ENCODE results near the gene TEX14. TPM values are rescaled to one million over a fixed set of nuclear protein-coding genes. Genes with fewer than 3 reads are reported as not detected.

The TEX14 gene
- polyA plus RNA-seq, 3 donors = 0.44 to 0.73 (median 0.70) TPM

DNA sequence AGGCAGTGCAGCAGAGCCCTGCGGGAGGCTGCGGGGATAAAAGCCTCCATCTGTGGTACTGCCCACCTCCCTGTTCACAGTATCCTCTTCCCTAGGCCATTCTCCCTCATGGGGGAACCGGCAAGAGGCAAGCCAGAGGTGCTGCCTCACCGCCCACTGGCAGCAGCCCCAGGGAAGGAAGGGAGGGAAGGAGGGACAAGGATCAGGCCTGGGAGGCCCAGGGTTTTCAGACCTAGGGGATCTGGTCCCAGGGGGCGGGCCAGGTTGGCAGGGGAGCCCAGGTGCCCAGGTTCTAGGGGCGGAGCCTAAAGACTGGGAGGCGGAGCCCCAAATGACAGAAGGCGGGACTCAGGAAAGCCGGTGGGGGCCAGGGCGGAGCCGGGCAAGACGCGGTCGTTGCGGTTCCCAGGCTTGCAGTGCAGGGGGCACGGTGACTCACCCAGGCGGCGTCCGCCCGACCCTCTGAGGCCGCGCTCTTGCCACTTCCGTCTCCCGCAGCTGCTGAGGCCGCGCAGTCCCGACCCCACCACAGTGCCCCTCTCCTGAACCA, 174.4 kb downstream of the TEX14 start:
- DNase-seq (ENCODE audit: extremely low read depth in 1 of 11, low read depth in 9 of 11, low spot score in 4 of 11) = peak in 2 of 11 donors; percentile 62 to 65

DNA sequence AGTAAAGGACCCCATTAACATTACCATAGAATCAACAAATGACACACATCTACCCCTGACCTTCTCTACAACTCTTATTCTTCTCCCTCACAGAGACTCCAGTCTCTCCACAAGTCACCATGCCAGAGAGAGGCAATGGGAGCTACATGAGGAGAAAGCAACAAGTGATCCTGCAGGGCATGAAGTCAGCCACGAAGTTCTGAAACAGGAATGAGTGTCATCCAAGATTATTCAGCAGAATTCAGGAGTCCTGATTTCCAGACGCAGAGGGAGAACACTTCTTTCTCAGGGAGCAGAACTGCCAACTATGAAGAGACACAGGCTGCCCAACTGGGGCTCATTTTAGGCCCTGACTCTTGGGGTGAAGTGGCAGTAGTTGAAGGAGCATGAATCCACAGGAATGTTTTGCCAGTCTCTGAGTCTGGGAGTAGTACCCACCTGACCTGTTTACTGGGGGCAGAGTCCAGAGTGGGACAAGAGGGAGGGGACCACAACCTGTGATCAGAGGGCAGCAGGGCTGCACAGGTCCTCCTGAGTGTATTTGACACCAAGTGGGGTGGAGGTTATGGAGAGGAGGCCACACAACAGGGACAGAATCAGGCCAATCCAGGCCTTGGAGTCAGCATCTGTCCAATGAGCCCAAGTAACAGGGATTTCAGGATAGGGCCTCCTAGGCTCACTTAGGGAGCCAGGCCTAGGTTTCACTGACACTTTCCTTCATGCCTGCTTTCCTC, 175.0 kb downstream of the TEX14 start:
- DNase-seq (ENCODE audit: extremely low read depth in 1 of 11, low read depth in 9 of 11, low spot score in 4 of 11) = no peak

DNA sequence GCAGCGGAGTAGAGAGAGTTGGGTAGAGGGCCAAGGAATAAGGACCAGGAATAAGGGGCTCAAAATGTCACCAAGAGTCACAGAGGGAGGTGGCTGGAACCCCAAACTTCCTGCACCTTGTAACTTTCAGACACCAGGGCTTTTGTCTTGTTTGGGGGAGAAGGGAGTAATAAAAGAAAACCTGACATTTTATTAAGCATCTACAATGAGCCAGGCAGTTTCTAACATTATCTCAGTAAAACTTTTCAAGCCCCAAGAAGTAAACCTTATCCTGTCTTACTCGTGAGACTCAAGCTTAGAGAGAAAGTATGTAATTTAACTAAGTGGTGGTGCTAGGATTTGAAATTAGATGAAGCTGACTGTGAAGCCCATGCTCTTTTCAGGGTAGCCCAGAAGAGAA, 176.6 kb downstream of the TEX14 start:
- no peak for DNase-seq (ENCODE audit: extremely low read depth in 1 of 11, low read depth in 9 of 11, low spot score in 4 of 11)

DNA sequence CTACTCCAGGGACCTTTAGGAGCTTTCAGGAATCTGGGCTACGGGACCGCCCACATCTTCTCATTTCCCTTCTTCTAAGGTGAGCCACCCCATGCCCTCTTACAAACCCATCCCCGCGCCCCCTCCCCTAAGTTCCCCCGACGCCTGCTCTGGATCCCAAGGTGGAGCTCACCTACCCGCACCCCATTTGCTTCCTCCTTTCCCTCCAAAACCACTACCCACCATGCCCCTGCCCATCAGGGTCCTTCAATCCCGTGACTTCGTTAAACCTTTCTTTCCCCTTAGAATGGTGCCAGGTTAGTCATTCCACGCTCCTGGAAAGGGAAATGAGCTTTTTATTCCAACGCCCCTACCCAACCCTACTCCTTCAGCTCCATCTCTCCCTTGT, 177.1 kb downstream of the TEX14 start:
- no peak for DNase-seq (ENCODE audit: extremely low read depth in 1 of 11, low read depth in 9 of 11, low spot score in 4 of 11)

GRCh38 chr17:58513965-58514769, 177.7 kb downstream of the TEX14 start, which contains the start of gene MTMR4:
Gene MTMR4, minus strand, starts transcription at chr17:58514638. Its CDS starts 231 bp downstream, at chr17:58514407.
- peak in 9 of 11 donors; percentile 63 to 85 (median 77) for DNase-seq (ENCODE audit: extremely low read depth in 1 of 11, low read depth in 9 of 11, low spot score in 4 of 11)

DNA sequence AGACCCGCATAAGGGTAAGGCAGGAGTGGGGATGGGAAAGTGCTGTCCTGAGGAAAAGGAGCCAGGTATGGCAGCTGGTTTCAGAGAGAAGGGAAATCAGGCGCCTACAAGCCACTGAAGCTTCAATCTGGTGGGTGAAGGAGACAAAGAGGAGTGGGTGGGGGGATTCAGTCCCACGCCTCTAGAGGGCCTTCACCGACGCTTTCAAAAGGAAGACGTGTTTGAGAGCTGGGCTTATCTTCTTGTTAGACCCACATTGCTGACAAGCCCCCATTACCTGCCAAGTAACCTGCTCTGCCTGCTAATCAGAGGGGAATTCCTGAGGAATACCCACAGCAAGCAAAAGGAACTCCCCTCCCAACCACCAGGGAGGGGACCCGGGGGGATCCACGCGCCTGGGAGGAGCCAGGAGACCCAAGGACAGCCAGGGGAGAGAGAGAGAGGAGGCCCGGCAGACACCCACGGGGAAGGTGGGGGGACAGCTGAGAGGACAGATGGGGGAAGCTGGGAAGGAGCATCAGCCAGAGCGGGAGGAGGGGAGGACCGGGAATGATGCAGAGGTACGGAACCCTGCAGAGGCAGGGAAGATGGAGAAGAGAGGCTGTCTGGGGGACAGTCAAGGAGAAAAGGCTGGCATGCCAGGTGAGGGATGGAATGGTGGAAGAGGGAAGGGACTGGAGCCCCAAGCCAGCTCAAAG, 178.4 kb downstream of the TEX14 start:
- no peak for DNase-seq (ENCODE audit: extremely low read depth in 1 of 11, low read depth in 9 of 11, low spot score in 4 of 11)

- DNase-seq (ENCODE audit: extremely low read depth in 1 of 11, low read depth in 9 of 11, low spot score in 4 of 11) = no peak
Observed at GRCh38 chr17:58510075-58510474, 181.8 kb downstream of the TEX14 start.

- DNase-seq (ENCODE audit: extremely low read depth in 1 of 11, low read depth in 9 of 11, low spot score in 4 of 11) = no peak
Observed at GRCh38 chr17:58508341-58509067, 183.3 kb downstream of the TEX14 start.

DNA sequence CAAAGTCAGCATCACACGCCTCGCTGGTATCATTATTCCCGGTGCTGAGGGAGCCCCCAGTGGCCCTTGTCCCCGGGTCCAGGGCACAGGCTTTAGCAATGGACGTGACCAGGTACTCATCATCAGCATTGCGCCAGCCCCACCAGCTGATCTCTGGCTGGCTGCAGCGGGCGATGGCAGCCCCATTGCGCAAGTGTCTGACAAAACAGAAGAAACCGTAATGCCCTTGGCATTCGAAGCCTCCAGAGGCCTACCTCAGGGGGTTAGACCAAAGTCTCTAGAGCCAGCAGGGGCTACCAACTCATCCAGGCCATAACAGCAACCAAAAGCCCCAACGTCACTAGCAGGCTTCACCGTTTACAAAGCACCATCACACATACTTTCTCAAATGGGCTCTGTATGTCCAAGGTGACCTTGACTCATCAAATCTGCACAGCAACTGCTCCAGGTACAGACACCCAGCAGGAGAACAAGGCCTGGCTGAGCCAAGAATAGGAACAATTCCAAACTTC, 184.7 kb downstream of the TEX14 start:
- DNase-seq (ENCODE audit: extremely low read depth in 1 of 11, low read depth in 9 of 11, low spot score in 4 of 11) = no peak

Other genes with a start within 250 kb of the TEX14 start
- gene HSF5, start 203.6 kb downstream of the TEX14 start, polyA plus RNA-seq (ENCODE audit: insufficient read length in 3 of 3) = under 1 TPM; 0.37 to 0.50 (median 0.41) TPM
- gene MTMR4, start 177.4 kb downstream of the TEX14 start, polyA plus RNA-seq (ENCODE audit: insufficient read length in 3 of 3) = 10 to 100 TPM; 50.4 to 70.4 (median 59.6) TPM
- gene RAD51C, start 557 bp upstream of the TEX14 start, polyA plus RNA-seq (ENCODE audit: insufficient read length in 3 of 3) = 10 to 100 TPM; 40.2 to 50.0 (median 43.3) TPM
- gene PPM1E, start 63.8 kb upstream of the TEX14 start, polyA plus RNA-seq (ENCODE audit: insufficient read length in 3 of 3) = 1 to 10 TPM; 3.3 to 4.3 (median 3.3) TPM